HG03442 (cell line): Measurements from ENCODE around the gene VSX2.

Experiments used
- ATAC-seq: cut with Tn5 transposase; IDR thresholded peaks from one replicate; pipeline ENCODE4 v1.9.1; 2021; ENCODE audit warnings: mild to moderate bottlenecking, moderate library complexity; ENCODE audit not compliant: unreplicated experiment

The VSX2 gene

DNA sequence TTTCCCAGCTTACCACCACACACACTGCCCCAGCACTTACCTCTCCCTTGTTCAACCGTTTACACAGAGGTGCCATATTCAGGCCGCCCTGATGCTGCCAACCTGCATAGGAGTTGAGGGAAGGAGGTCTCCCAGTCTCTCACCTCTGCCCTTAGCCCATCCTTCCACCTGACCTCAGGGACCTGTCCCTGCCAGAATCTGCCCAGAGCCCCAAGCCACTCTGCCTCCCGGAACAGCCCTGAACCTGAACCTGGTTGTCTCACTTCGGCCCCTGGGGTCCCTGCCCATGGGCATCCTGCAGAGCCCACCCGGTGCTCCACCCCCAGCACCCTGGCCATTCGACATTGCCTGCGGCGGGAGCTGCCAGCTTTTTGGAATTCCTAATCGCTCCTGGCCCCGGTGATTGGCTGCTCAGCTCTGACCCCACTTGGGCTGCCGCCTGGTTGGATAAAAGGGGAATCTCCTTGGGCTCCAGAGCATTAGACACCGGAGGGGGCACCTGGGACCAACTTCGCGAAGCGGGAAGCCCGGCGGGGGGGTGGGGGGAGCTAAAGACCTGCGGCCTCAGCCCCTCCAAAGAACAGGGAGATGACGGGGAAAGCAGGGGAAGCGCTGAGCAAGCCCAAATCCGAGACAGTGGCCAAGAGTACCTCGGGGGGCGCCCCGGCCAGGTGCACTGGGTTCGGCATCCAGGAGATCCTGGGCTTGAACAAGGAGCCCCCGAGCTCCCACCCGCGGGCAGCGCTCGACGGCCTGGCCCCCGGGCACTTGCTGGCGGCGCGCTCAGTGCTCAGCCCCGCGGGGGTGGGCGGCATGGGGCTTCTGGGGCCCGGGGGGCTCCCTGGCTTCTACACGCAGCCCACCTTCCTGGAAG, at the start of gene VSX2:
VSX2 (plus strand) TSS at position 476 of the 874 bp plus-strand sequence; CDS start at position 589, 113 bp downstream.
- ATAC-seq = no peak

DNA sequence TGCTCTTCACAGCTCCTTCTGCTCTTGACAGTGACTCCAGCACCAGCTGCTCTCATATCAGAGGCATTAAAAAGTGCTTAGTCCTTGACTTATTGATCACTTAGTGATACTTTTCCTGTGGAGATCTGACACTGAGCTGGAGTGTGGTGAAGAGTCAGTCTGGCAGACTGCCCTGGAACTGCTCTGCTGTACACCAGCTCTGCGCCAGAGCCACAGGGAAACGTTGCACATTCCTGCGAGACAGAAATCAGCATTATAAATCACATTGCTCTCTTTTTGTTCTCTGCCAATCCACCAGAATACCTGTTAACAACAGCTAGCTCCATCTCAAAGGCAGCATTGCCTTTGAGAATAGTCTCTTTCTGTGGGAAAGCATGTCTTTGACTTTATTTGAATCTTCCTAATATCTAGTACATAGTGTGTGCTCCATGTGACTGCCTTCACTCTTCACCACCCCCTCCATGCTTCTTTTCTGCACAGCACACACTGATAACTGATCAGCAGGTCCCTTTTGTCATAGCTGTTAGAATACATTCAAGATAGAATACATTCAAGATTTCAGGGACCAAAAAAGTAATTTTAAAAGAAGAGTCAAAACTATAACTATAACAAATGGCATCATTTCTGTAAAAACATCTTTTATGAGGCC, 48.2 kb upstream of the VSX2 start:
- no peak for ATAC-seq

DNA sequence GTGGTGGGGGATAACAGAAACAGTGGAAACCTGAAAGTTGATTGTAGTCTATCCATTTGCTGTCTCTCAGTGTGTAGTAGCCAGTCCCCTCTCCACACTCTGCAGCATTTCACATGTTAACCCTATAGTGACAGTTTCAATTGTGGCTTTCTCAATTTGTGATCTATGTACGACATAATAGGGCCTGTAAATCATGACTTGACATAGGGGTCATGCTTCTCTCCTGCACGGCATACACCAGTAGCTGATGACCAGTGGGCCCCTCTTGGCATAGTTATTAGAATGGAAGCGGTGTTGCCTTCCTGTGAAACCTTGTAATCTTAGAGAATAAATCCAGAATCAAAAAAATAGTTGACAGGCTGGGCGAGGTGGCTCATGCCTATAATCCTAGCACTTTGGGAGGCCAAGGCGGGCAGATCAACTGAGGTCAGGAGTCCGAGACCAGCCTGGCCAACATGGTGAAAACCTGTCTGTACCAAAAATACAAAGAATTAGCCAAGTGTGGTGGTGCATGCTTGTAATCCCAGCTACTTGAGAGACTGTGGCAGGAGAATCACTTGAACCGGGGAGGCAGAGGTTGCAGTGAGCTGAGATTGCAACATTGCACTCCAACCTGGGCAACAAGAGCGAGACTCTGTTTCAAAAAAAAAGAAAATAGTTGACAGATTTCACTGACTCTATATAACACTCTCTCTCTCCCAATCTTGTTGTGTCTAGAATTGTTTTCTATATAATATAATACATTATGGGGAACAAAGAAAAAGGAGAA, 44.6 kb upstream of the VSX2 start:
- no peak for ATAC-seq

DNA sequence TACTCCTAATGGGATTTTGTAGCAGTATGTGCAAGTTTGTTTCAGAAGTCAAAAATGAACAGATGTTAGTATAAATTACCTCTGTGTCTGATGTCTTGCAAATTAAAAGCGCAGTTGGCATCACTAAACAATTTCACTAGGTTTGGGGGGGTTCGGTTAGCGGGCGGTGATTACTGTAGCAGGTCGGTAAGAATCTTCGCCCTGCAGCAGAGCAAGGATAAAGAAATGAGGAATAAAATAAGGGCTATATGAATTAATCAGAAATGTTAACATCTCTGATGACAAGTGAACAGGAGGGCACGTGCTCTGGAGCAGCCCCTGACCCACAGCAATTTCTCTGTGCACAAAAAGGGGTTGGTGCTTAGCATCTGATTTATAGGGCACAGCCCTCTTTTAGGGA, 43.6 kb upstream of the VSX2 start:
- no peak for ATAC-seq

DNA sequence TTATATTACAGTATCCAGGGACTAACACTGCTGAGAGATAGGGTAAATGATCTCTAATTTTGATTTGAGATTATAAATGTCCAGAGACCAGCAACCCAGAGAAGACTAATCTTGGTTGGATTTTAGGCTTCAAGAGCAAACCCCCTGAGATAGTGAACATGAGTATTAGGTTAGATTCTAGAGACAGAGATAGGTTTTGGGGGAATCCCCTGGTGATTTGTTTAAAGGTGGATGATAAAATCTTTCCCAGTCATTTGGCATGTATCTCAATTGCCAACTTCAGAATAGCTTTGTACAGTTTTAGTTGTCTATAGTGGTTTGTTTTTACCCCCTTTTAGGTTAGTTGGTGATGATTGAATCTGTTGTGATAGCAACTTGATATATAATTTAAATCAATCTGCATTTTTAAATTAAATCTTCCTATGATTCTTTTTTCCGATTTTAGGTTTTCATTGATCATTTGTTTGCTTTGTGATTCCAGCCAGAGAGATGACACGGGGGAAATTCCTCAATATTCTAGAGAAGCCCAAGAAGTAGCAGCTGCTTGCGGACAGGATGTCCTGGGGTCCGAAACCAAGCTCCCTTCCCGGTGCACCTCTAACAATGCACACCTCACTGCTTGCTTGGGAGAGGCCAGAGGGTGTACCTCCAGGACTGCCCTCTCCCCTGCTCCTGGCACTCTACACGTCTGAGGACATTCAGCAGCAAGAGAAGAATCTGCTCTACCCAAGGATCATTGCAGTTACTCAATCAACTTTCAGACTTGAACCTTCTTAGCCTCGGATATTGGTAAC, 40.6 kb upstream of the VSX2 start:
- no peak for ATAC-seq

DNA sequence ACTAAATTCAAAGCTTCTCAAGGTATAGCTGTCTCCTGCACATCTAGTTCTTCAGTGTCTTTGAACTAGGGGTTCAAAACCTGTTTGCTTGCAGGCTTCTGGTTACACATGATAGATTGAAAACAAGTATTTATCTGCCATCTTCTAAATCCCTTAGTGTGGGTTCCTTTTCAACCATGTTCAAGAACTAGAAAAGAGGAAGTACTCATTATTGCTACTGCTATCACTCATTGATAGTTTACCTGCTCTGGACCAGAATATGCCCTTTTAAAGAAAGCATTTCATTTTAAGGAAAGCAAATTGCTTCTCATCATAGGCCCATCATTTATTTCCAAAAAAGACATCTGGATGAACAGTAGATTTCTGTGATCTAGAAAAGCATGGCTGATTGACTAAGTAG, 37.1 kb upstream of the VSX2 start:
- no peak for ATAC-seq

DNA sequence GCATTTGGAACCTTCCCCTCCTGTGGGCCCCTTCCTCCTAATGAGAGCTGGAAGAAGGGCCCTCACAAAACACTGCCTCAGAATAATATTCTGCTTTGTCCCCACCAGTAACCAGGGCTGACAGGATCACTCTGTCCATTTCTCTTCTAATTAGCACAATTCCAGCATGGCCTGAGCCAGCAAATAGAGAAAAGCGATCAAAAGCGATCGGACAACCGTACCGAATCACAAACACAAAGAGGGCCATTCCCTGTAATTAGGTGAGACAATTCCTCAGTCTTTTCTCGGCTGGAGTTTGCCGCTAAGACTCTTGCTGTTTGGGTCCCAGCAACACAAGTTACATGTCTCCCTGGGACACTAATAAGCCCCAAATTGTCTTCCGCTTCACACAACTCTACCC, 35.6 kb upstream of the VSX2 start:
- no peak for ATAC-seq

DNA sequence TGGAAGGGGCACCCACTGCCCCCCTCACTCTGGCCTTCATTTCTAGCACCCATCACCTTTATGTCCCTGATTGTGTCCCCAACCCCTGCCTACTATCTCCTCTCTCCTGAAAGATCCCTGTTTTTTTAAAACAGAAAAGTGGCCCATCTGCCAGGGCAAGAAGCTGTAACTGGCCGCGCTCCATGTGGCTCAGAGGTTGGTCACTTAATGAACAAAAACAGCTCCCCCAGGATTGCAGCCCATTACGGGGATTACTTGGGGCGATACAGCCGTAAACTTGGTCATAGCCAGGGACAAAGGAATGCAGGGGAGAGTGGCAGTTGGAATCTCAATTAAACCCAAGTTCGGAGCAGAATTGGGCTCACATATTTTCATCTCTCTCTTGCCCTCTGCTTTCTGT, 34.8 kb upstream of the VSX2 start:
- no peak for ATAC-seq

DNA sequence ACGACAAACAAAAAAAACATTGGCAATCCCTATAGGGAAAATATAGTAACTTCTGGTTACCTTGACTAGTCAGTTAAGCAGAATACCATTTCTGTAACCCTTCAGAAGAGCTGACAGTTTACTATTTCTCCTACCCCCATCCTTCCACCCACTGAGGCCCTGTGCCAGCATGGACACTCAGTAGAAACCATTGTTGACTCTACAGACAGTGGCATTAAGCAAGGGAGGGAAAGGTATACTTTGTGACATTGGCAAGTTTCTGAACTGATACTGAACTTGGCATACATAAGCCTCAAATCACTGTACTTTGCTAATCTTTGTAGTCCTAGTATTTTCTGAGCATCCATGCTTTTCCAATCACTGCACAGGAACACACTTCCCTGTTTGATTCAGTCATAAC, 33.4 kb upstream of the VSX2 start:
- no peak for ATAC-seq

DNA sequence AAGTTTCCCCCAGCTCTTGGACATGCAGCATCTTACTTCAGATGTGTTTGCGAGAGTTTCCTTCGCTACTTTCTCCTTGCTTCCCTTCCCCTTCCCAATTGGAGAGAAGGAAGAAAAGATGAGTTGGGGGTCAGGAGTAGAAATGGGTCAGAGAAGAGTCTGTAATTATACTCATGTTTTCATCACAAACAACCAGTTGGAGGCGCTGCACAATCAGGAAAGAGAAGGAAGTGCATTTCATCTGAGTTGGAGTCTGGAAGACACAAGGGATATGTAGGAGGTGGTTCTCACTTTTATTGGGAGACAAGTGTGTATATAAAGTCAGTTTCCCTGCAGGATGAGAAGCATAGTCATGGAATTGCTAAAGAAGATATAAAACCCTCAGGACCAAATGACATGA, 31.3 kb upstream of the VSX2 start:
- no peak for ATAC-seq

DNA sequence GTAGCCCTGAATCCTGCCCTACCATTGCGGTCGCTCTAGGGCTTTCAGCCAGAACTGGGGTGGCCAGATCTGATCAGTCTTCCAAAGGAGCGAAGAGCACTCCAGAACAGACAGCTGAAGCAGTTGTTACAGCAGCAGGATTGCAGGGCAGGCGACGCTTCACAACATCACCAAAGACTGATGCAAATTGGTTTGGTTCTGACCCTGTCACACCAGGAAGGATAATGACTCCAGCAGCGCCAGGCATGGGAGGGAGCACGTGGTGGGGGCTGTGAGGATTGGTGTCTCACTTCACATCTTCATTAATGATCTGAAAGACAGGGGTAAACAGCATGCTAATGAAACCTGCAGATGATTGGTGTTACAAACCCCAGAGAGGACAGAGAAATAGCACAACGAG, 30.6 kb upstream of the VSX2 start:
- no peak for ATAC-seq

DNA sequence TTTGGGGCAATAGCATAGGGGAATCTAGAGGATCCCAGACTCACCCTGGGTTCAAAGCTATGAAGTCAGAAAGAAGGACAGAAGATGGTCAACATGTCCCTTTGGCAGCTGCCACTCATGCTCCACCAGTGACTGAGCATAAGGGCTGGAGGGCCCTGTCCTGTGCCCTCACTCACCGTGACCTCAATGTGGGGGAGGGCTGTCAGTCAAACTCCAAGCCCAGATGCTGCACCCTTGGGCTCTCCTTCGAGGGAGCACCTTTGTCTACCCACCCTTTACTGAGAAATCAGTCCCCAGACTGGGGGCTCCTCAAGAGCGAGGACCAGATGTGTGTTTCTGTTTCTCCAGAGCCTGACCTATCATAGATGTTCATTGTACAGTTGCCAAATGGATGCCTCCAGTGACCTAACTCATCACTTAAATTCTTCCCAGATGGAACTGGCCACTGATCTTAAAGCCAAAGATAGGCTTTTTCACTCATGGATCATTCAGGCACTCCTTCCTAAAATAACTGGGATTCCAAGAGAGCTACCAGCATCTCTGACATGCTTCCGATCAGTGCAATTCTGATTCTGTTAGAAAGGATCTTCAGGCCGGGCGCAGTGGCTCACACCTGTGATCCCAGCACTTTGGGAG, 27.2 kb upstream of the VSX2 start:
- no peak for ATAC-seq

DNA sequence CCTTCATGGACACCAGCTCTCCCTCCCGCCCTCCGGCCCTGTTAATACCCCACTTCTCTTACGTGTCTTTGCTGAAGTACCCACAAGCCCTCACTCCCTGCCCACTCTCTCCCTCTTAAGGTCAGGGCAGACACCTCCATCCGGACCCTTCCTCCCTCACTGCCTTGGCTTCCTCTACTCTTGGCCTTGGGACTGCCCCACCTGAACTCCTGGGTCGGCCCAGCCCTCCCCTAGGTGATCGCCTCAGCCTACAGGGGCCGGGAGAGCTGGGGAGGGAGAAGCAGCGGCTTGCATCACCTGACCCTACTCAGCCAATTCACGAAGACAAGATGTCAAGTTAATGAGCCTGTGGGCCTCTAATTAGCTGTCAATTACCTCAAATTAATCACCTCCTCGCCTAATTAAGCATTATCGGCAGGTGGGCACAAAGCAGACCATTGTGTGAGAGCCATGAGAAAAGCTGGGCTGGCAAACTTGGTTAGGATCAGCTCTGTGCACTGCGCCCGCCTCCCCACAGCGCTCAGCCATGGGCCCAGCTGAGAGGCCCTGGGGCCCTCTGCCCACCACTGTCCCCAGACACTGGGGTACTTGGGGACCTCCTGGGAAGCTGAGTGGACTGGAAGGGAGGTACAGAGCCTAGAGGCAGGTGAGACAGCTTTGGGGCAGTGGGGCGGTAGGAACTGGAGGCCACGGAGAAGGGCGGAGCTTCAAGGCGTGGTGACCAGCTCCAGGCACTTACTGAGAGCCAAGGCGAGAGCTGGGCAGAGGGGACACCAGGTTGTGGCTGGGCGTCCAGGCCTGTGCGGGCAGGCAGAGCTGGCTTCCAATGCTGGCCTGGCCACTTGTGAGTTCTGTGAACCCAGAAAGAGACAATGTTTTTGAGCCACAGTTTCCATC, 25.1 kb upstream of the VSX2 start:
- ATAC-seq = no peak

DNA sequence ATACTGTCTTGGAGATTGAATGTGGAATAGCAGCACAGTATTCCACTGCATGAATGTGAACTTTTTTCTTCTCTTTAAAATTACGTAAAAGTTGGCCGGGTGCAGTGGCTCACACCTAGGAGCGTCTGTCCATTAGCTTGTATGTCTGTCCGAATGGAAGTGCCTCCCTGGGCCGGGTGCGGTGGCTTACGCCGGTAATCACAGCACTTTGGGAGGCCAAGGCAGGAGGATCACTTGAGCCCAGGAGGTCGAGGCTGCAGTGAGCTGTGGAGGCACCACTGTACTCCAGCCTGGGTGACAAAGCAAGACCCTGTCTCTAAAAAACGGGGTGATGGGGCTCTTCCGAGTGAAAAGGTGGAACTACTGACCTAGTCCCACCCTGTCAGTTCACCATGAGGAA, 22.6 kb upstream of the VSX2 start:
- no peak for ATAC-seq

DNA sequence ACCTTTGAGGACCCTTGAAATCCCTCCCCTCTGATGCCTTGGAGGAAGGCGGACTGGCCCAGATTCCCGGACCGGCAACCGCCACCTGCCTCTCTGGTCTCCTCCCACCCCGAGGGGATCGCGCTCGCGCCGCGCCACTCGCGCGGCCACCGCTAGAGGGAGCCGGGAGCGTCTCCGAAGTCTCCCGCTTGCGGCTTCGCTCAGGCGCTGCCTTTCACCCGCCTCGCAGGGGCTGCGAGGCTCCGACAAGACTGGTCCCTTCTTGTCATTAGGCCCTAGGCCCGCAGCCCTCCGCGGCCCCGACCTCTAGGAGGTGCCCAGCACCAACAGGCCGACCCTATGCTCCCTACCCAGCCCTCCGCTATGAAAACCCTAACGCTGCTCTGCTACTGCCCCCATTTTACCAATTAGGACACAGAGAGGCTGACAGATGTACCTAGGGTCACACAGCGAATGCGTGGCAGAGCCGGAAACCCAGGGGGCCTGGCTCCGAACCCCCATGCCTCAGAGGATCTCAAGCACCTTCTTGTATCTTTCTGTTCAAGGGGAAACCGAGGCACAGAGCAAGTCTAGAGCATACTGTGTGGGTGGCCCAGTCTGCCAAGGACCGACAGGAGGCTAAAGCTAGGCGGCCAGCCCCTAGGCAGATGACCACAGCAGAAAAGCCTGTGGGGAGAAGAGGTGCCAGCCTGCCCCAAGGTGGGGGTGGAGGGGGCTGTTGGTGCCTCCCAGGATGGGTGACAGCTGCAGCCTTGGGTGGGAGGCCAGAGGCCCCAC, 21.4 kb upstream of the VSX2 start:
- no peak for ATAC-seq

DNA sequence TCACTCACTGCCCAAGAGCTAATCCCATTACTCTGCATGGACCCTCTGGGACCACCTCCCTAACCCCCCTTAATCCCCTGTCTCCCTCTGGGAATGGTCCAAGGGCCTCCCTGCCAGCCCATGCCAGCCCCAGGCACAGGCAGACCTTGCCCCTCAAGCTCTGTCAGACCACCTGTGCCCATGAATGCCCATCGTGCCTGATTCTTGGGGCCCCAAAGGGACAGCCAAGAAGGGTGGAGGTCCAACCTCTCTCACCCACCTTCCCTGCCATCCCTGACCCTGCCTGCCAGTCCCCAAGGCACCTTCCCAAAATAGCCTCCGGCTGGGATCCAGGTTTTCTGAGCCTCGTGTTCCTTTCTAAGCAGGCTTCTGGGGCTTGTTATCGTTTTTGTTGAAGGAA, 20.8 kb upstream of the VSX2 start:
- ATAC-seq = no peak

DNA sequence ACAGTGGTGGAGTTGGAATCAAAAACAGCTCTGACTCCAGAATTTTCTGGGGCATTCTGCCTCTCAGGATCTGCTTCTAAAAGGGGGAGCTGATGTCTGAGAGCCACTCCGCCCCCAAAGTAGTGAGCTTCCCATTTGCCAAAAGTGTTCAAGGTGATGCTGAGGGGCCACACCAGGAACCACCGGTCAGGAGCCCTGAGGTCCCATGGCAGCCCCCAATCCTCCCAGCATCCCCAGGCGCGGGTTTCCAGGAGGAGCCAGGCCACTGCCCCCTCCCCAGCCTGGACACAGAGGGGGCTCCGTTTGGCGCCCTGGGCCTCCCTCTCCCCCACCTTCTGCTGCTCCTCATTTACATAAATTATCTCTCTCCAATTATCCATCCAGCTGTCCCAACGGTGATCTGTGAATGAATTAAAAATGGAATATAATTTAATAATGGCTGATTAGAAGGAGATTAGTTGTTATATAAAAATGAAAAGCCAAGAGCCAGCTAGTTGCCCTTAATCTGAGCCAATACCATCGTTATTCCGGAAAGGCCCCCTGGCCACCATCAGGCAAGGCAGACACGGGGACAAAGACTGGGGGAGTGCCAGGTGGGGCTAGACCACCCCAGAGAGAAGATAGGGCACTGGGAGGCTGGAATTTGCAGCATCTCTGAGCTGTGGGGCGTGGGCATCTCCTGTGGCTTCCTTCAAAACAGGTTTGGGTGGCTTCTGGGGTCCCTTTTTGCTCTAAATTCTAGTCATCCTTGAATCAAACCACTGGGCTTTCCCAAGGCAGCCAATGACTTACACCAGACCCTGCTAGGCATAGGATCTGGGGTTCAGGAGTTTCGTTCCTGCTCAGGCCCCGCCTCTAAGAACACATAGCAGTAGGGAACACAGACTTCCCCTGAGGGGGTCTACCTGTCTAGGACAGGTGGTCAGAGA, 19.7 kb upstream of the VSX2 start:
- ATAC-seq = no peak

DNA sequence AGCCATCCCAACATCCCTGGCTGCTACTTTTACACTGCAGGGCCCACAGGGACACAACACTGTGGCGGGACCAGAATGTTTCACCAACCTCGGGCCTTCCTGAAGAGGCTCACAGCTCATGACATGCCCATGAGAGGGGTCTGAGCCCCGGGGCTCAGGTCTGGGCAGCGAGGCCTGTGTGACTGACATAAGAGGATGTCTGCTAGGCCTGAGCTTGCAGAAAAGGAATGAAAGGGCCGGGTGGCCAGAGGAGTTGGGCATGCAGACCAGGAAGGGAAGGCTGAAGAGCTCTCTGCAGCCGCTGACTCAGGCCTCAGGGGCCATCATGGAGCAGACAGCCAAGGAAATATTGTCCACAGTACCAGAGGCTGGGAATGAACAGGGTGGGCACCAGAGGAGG, 18.3 kb upstream of the VSX2 start:
- ATAC-seq = no peak
